IPS-18c (cell line): ENCODE measurements around the gene TMEM141.

ENCODE experiments used
- H3K4me3 ChIP-seq: 2 replicates; pipeline ENCODE4 v1.7.0; 2013; ENCODE audit warnings: low read depth, mild to moderate bottlenecking, low read length, moderate library complexity; ENCODE audit not compliant: insufficient read depth
- H3K9me3 ChIP-seq: one replicate; pipeline ENCODE4 v1.6.1; 2013; ENCODE audit warnings: mild to moderate bottlenecking, low read length, moderate library complexity; ENCODE audit not compliant: control insufficient read depth, insufficient read depth

The TMEM141 gene

GRCh38 chr9:136821826-136822544, 30.8 kb downstream of the TMEM141 start:
- Histone ChIP-seq H3K9me3 (no peaks in the 10 kb centered on the region), H3K4me3 (peak overlapping the region; percentile 59; the same call in 1 of the 2 replicates)

- Histone ChIP-seq H3K4me3 (no peak overlapping the region), H3K9me3 (no peaks in the 10 kb centered on the region)
These were observed 32.2 kb downstream of the TMEM141 start for GRCh38 chr9:136823136-136824046.

GRCh38 chr9:136824496-136825225, 33.5 kb downstream of the TMEM141 start:
- Histone ChIP-seq H3K4me3 (no peak overlapping the region), H3K9me3 (no peaks in the 10 kb centered on the region)

- Histone ChIP-seq H3K4me3 (no peak overlapping the region), H3K9me3 (no peaks in the 10 kb centered on the region)
These were observed 34.4 kb downstream of the TMEM141 start for GRCh38 chr9:136825295-136826187.

GRCh38 chr9:136826188-136826541, 35.0 kb downstream of the TMEM141 start:
- no peak overlapping the region for H3K4me3 ChIP-seq
- no peaks in the 10 kb centered on the region for H3K9me3 ChIP-seq

- H3K4me3 ChIP-seq = no peak overlapping the region
- H3K9me3 ChIP-seq = no peaks in the 10 kb centered on the region
These were observed 35.8 kb downstream of the TMEM141 start for GRCh38 chr9:136826703-136827582.

- no peak overlapping the region for H3K4me3 ChIP-seq
- H3K9me3 ChIP-seq = no peaks in the 10 kb centered on the region
These were observed 36.8 kb downstream of the TMEM141 start for GRCh38 chr9:136827794-136828473.

- Histone ChIP-seq H3K4me3 (no peak overlapping the region), H3K9me3 (no peaks in the 10 kb centered on the region)
These were observed 37.5 kb downstream of the TMEM141 start for GRCh38 chr9:136828474-136829140.

GRCh38 chr9:136829412-136829811, 38.3 kb downstream of the TMEM141 start:
- H3K9me3 ChIP-seq = no peaks in the 10 kb centered on the region
- H3K4me3 ChIP-seq = no peak overlapping the region

GRCh38 chr9:136829981-136830885, 39.1 kb downstream of the TMEM141 start:
- Histone ChIP-seq H3K4me3 (no peak overlapping the region), H3K9me3 (no peaks in the 10 kb centered on the region)

- Histone ChIP-seq H3K4me3 (no peak overlapping the region), H3K9me3 (no peaks in the 10 kb centered on the region)
These were observed 40.0 kb downstream of the TMEM141 start for GRCh38 chr9:136831002-136831719.

GRCh38 chr9:136831720-136832104, 40.6 kb downstream of the TMEM141 start:
- no peak overlapping the region for H3K4me3 ChIP-seq

GRCh38 chr9:136832581-136832980, 41.4 kb downstream of the TMEM141 start:
- no peak overlapping the region for H3K4me3 ChIP-seq

More at GRCh38 chr9:136831720-136832104, 40.6 kb downstream of the TMEM141 start:
- no peaks in the 10 kb centered on the region for H3K9me3 ChIP-seq

More at GRCh38 chr9:136832581-136832980, 41.4 kb downstream of the TMEM141 start:
- H3K9me3 ChIP-seq = no peaks in the 10 kb centered on the region
